Measurements from ENCODE around the gene NHERF1.

NHERF1 gene

GRCh38 chr17:74769266-74769855, 20.9 kb downstream of the NHERF1 start:
- no peak for TF ChIP-seq TCF4 (CRISPR knock-in tag; IDR thresholded peaks at IDR 0.05; ENCODE audit: borderline replicate concordance)
- no peak for ATAC-seq

GRCh38 chr17:74769856-74770497, 21.5 kb downstream of the NHERF1 start:
- TF ChIP-seq PPARA (CRISPR knock-in tag; IDR thresholded peaks at IDR 0.05; ENCODE audit: borderline replicate concordance) (no peak), ZFP3 (CRISPR knock-in tag; IDR thresholded peaks at IDR 0.05) (no peak), SNAI2 (CRISPR knock-in tag; IDR thresholded peaks at IDR 0.05) (no peak), TSHZ2 (CRISPR knock-in tag; IDR thresholded peaks at IDR 0.05) (no peak), GLIS3 (CRISPR knock-in tag; IDR thresholded peaks at IDR 0.05) (no peak), ZNF565 (CRISPR knock-in tag; conservative IDR thresholded peaks at IDR 0.05; ENCODE audit: low read depth) (no peak), ISL1 (CRISPR knock-in tag; IDR thresholded peaks at IDR 0.05) (no peak), BACH2 (CRISPR knock-in tag; IDR thresholded peaks at IDR 0.05; ENCODE audit: borderline replicate concordance) (no peak), RARB (CRISPR knock-in tag; IDR thresholded peaks at IDR 0.05) (no peak), OSR1 (CRISPR knock-in tag; IDR thresholded peaks at IDR 0.05) (no peak), ZFP30 (CRISPR knock-in tag; IDR thresholded peaks at IDR 0.05) (no peak), ZC3H10 (CRISPR knock-in tag; IDR thresholded peaks at IDR 0.05) (no peak), ZNF70 (CRISPR knock-in tag; IDR thresholded peaks at IDR 0.05) (no peak), TCF4 (CRISPR knock-in tag; IDR thresholded peaks at IDR 0.05; ENCODE audit: borderline replicate concordance) (no peak), ARNTL (CRISPR knock-in tag; IDR thresholded peaks at IDR 0.05; ENCODE audit: borderline replicate concordance, low read depth) (no peak), CREB5 (CRISPR knock-in tag; IDR thresholded peaks at IDR 0.05; ENCODE audit: low read depth) (no peak), CSRNP3 (CRISPR knock-in tag; IDR thresholded peaks at IDR 0.05) (no peak), CSDC2 (CRISPR knock-in tag; IDR thresholded peaks at IDR 0.05) (no peak)
- ATAC-seq, result no peak

- ATAC-seq, result peak; percentile 78
- TF ChIP-seq TCF4 (CRISPR knock-in tag; IDR thresholded peaks at IDR 0.05; ENCODE audit: borderline replicate concordance) (no peak), GLIS3 (CRISPR knock-in tag; IDR thresholded peaks at IDR 0.05) (0 out of 2 replicates have a peak, but pooled peaks have one; percentile 22)
Observed at GRCh38 chr17:74770498-74771318, 22.3 kb downstream of the NHERF1 start.

GRCh38 chr17:74771319-74771914, 23.0 kb downstream of the NHERF1 start:
- no peak for TF ChIP-seq ARNTL (CRISPR knock-in tag; IDR thresholded peaks at IDR 0.05; ENCODE audit: borderline replicate concordance, low read depth)
- no peak for TF ChIP-seq BACH2 (CRISPR knock-in tag; IDR thresholded peaks at IDR 0.05; ENCODE audit: borderline replicate concordance)
- TF ChIP-seq ISL1 (CRISPR knock-in tag; IDR thresholded peaks at IDR 0.05), result no peak
- TF ChIP-seq ESRRG (CRISPR knock-in tag; IDR thresholded peaks at IDR 0.05), result no peak
- TF ChIP-seq POU6F1 (CRISPR knock-in tag; IDR thresholded peaks at IDR 0.05; ENCODE audit: borderline replicate concordance, low read depth), result no peak
- TF ChIP-seq TOX (CRISPR knock-in tag; IDR thresholded peaks at IDR 0.05; ENCODE audit: borderline replicate concordance), result no peak
- TF ChIP-seq SNAI2 (CRISPR knock-in tag; IDR thresholded peaks at IDR 0.05), result no peak
- TF ChIP-seq TCF4 (CRISPR knock-in tag; IDR thresholded peaks at IDR 0.05; ENCODE audit: borderline replicate concordance), result no peak
- no peak for TF ChIP-seq ZFP30 (CRISPR knock-in tag; IDR thresholded peaks at IDR 0.05)
- no peak for TF ChIP-seq ZFP3 (CRISPR knock-in tag; IDR thresholded peaks at IDR 0.05)
- no peak for ATAC-seq

Data from SK-N-SH treated with all-trans-retinoic acid at 6 μM for 48 hours (cell line).